Fibroblast of skin of abdomen (primary cell): ENCODE results near the gene ZFP91.

Experiments
- DNase-seq: peaks from one replicate; pipeline ENCODE4 v3.0.0-alpha.2; 2013

The ZFP91 gene

GRCh38 chr11:58586998-58587397, 8.1 kb downstream of the ZFP91 start:
- DNase-seq = no peak

GRCh38 chr11:58591659-58592058, 12.8 kb downstream of the ZFP91 start:
- no peak for DNase-seq

- DNase-seq = no peak
These were observed 14.1 kb downstream of the ZFP91 start for GRCh38 chr11:58592760-58593472.

- no peak for DNase-seq
These were observed 16.0 kb downstream of the ZFP91 start for GRCh38 chr11:58594826-58595225.

- peak; percentile 27 for DNase-seq
These were observed 17.8 kb downstream of the ZFP91 start for GRCh38 chr11:58596621-58597020.

- no peak for DNase-seq
These were observed 18.8 kb downstream of the ZFP91 start for GRCh38 chr11:58597486-58598144.

GRCh38 chr11:58600510-58600909, 21.6 kb downstream of the ZFP91 start:
- no peak for DNase-seq

GRCh38 chr11:58606930-58607714, 28.3 kb downstream of the ZFP91 start:
- DNase-seq = no peak

GRCh38 chr11:58608331-58608730, 29.5 kb downstream of the ZFP91 start:
- no peak for DNase-seq

GRCh38 chr11:58609723-58610122, 30.9 kb downstream of the ZFP91 start:
- no peak for DNase-seq

GRCh38 chr11:58613228-58613627, 34.4 kb downstream of the ZFP91 start:
- no peak for DNase-seq

- DNase-seq = no peak
These were observed 36.7 kb downstream of the ZFP91 start for GRCh38 chr11:58615559-58615958.

- DNase-seq = peak; percentile 85
These were observed 37.7 kb downstream of the ZFP91 start for GRCh38 chr11:58616594-58616993.

GRCh38 chr11:58617976-58618557, 39.2 kb downstream of the ZFP91 start:
- DNase-seq = no peak

- DNase-seq = no peak
These were observed 42.9 kb downstream of the ZFP91 start for GRCh38 chr11:58621586-58622262.

GRCh38 chr11:58622344-58622743, 43.5 kb downstream of the ZFP91 start, which contains the start of gene CNTF:
CNTF (plus strand) TSS chr11:58622665; CDS start chr11:58622753, 88 bp downstream.
- peak; percentile 20 for DNase-seq

- DNase-seq = no peak
These were observed 46.2 kb downstream of the ZFP91 start for GRCh38 chr11:58625086-58625485.

GRCh38 chr11:58625826-58626460, 47.1 kb downstream of the ZFP91 start:
- DNase-seq = no peak

GRCh38 chr11:58626934-58627483, 48.1 kb downstream of the ZFP91 start:
- no peak for DNase-seq

GRCh38 chr11:58628446-58628845, 49.6 kb downstream of the ZFP91 start:
- no peak for DNase-seq

- DNase-seq = peak; percentile 54
These were observed 51.0 kb downstream of the ZFP91 start for GRCh38 chr11:58629857-58630256.

- DNase-seq = no peak
These were observed 52.5 kb downstream of the ZFP91 start for GRCh38 chr11:58631378-58631777.
